GM12878 (cell line): ENCODE data around the gene POU2AF1. TPM values are rescaled to one million over a fixed set of nuclear protein-coding genes. Genes with fewer than 3 reads are reported as not detected.

ENCODE experiments used
- ATAC-seq: fragments of 200-7000 bp; cut with Tn5 transposase; 3 replicates; pipeline ENCODE4 v1.9.1; 2020; ENCODE audit warnings: mild to moderate bottlenecking, moderate library complexity
- BruUV-seq: library from RNA; stranded (reverse); fragments of 400-500 nt; replicated peaks from 2 replicates; lab custom pipeline; 2021; lab: Mats Ljungman, UMichigan
- CTCF ChIA-PET: fragments of 300-600 bp; sonication (Branson Sonifier 250); formaldehyde crosslinking; extraction: SDS; loops from one replicate; lab custom pipeline; 2021; ENCODE audit warnings: inconsistent platforms; lab: Yijun Ruan, JAX
- POLR2A ChIA-PET: fragments of 350-600 bp; formaldehyde crosslinking; extraction: SDS; loops from one replicate; lab custom pipeline; 2021; ENCODE audit warnings: inconsistent platforms; lab: Charles Lee
- RAD21 ChIA-PET: fragments of 300-600 bp; sonication (Branson Sonifier 250); formaldehyde crosslinking; loops from one replicate; lab custom pipeline; 2023; ENCODE audit warnings: antibody characterized with exemption; ENCODE audit not compliant: unreplicated experiment; lab: Charles Lee
- SMC1A ChIA-PET: fragments of 300-600 bp; sonication (Branson Sonifier 250); formaldehyde crosslinking; loops from one replicate; lab custom pipeline; 2023; ENCODE audit not compliant: unreplicated experiment, uncharacterized antibody; lab: Charles Lee
- DNase-seq: peaks from one replicate; pipeline ENCODE4 v3.0.0-alpha.2; 2011; ENCODE audit warnings: low read depth, low spot score
- FAIRE-seq: peaks from 3 replicates; lab custom pipeline; 2011; peaks lifted over from hg19 to GRCh38; lab: Jason Lieb, UNC
- H2AFZ ChIP-seq: 2 replicates; pipeline ENCODE4 v1.6.0; 2011; ENCODE audit warnings: low read depth, low read length, control low read depth; ENCODE audit not compliant: control insufficient read depth
- H3K27ac ChIP-seq: 2 replicates; pipeline ENCODE4 v1.5.1; 2011; ENCODE audit warnings: control low read depth; ENCODE audit not compliant: control insufficient read depth, insufficient read depth
- H3K27me3 ChIP-seq, 2 experiments: replicated peaks in 1 of 2; 2 replicates each; pipeline versions ENCODE4 v1.6.0 to v1.6.1; 2011; ENCODE audit warnings: low read length in 1 of 2; ENCODE audit not compliant: control insufficient read depth in 2 of 2, insufficient read depth in 2 of 2
- H3K36me3 ChIP-seq, 2 experiments: 2 replicates each; pipeline ENCODE4 v1.5.1; 2011; ENCODE audit warnings: low read length in 1 of 2; ENCODE audit not compliant: control insufficient read depth in 2 of 2, insufficient read depth in 2 of 2
- H3K4me1 ChIP-seq: 2 replicates; pipeline ENCODE4 v1.6.1; 2011; ENCODE audit warnings: mild to moderate bottlenecking, low read length, moderate library complexity, mixed read lengths; ENCODE audit not compliant: control insufficient read depth, insufficient read depth
- H3K4me2 ChIP-seq: 2 replicates; pipeline ENCODE4 v1.6.0; 2011; ENCODE audit warnings: control low read depth; ENCODE audit not compliant: control insufficient read depth, insufficient read depth
- H3K4me3 ChIP-seq: fragments of 200-600 bp; sonication (generic); 2 replicates; pipeline ENCODE4 v1.5.1; 2016
- H3K79me2 ChIP-seq: 2 replicates; pipeline ENCODE4 v1.6.0; 2011; ENCODE audit warnings: low read length; ENCODE audit not compliant: control insufficient read depth, insufficient read depth
- H3K9ac ChIP-seq: 2 replicates; pipeline ENCODE4 v1.8.0; 2011; ENCODE audit warnings: low read length, control low read depth, mixed read lengths; ENCODE audit not compliant: control insufficient read depth, insufficient read depth
- H3K9me3 ChIP-seq: replicated peaks from 3 replicates; pipeline ENCODE4 v1.5.1; 2011; ENCODE audit warnings: mild to moderate bottlenecking, low read length; ENCODE audit not compliant: control insufficient read depth, insufficient read depth
- H4K20me1 ChIP-seq: 2 replicates; pipeline ENCODE4 v1.6.0; 2011; ENCODE audit not compliant: control insufficient read depth, insufficient read depth
- ATF7 ChIP-seq: fragments of 450-650 bp; IDR thresholded peaks from 2 replicates; pipeline ENCODE4 v1.6.1; 2016; ENCODE audit warnings: low read depth, mild to moderate bottlenecking
- BHLHE40 ChIP-seq, 2 experiments: fragments of 450-650 bp in 1 of 2; IDR thresholded peaks; 2 replicates each; pipeline ENCODE4 v1.6.1; 2011 to 2017; ENCODE audit warnings: low read depth in 2 of 2, borderline replicate concordance in 1 of 2, improper control_type of control experiment in 1 of 2, low read length in 1 of 2, mild to moderate bottlenecking in 1 of 2
- DPF2 ChIP-seq: fragments of 450-650 bp; IDR thresholded peaks from 2 replicates; pipeline ENCODE4 v1.6.1; 2017; ENCODE audit warnings: mild to moderate bottlenecking
- IKZF1 ChIP-seq: fragments of 450-650 bp; conservative IDR thresholded peaks from 2 replicates; pipeline ENCODE4 v1.6.1; 2017; ENCODE audit warnings: antibody characterized with exemption, mild to moderate bottlenecking
- IKZF2 ChIP-seq, 2 experiments: fragments of 450-650 bp; IDR thresholded peaks; 2 replicates each; pipeline ENCODE4 v1.6.1; 2017; ENCODE audit warnings: mild to moderate bottlenecking in 2 of 2, moderate library complexity in 2 of 2
- MTA2 ChIP-seq: fragments of 450-650 bp; IDR thresholded peaks from 2 replicates; pipeline ENCODE4 v1.6.1; 2016; ENCODE audit warnings: low read depth, mild to moderate bottlenecking, moderate library complexity
- POLR2AphosphoS2 ChIP-seq: IDR thresholded peaks from 2 replicates; pipeline ENCODE4 v1.6.1; 2011; ENCODE audit warnings: low read depth, mild to moderate bottlenecking, low read length, improper control_type of control experiment, moderate library complexity
- POU2F2 ChIP-seq: IDR thresholded peaks from 3 replicates; pipeline ENCODE4 v1.6.1; 2011; ENCODE audit warnings: low read depth, mild to moderate bottlenecking, low read length, borderline replicate concordance
- RUNX3 ChIP-seq: IDR thresholded peaks from 2 replicates; pipeline ENCODE4 v1.6.1; 2012; ENCODE audit warnings: low read length, inconsistent platforms
- SUZ12 ChIP-seq: fragments of 200-600 bp; sonication (generic); IDR thresholded peaks from one replicate; pipeline ENCODE4 v1.6.1; 2018; ENCODE audit warnings: antibody characterized with exemption, mild to moderate bottlenecking; ENCODE audit not compliant: unreplicated experiment
- YY1 ChIP-seq: IDR thresholded peaks from 2 replicates; pipeline ENCODE4 v1.6.1; 2011; ENCODE audit warnings: low read depth, mild to moderate bottlenecking, low read length
- ZZZ3 ChIP-seq: IDR thresholded peaks from 2 replicates; pipeline ENCODE4 v1.6.1; 2011; ENCODE audit warnings: low read depth; ENCODE audit not compliant: control insufficient read depth, insufficient read length
- WGBS: methylation state at CpG from one replicate; pipeline ENCODE4 v1.1.6; 2016; ENCODE audit warnings: low lambda C conversion rate; ENCODE audit not compliant: insufficient replicate concordance, insufficient coverage; ENCODE audit errors: missing lambda C conversion rate; 5-methylcytosine and 5-hydroxymethylcytosine counted together
- in situ Hi-C: fragments of 300-500 bp; cut with MboI; formaldehyde crosslinking; loops from 9 replicates; pipeline ENCODE4 v1.14.3; 2018; ENCODE audit warnings: mixed read lengths
- intact Hi-C: fragments of 100-400 bp; cut with micrococcal nuclease; formaldehyde crosslinking; loops from one replicate; pipeline ENCODE4 v1.14.2; 2022; ENCODE audit not compliant: unreplicated experiment
- polyA plus RNA-seq, 11 experiments: library from polyadenylated mRNA; depleted of rRNA in 4 of 11; unstranded in 6 of 11; stranded (reverse) in 5 of 11; fragments of >200 nt; fragmentation: Nextera tagmentation in 4 of 11; fragmentation: Illumina TruSeq in 1 of 11; extraction: Ambion mirVana in 4 of 11; extraction: Trizol in 1 of 11; gene quantifications; 1 replicate in 1 of 11; 2 replicates in 10 of 11; pipeline versions ENCODE4 v1.2.1 to v1.2.3, GENCODE V29; 2011 to 2016; ENCODE audit warnings: inconsistent platforms in 2 of 11, missing spikeins in 2 of 11, low read depth in 1 of 11
- total RNA-seq, 4 experiments: library from RNA; depleted of rRNA in 3 of 4; stranded (reverse); fragments of >200 nt in 3 of 4; fragmentation: Illumina TruSeq in 1 of 4; extraction: Trizol in 1 of 4; gene quantifications; 2 replicates each; pipeline versions ENCODE4 v1.2.1 to v1.2.3, GENCODE V29; 2013 to 2021
- TF ChIP-seq, protein P1 (sequence below): fragments of 450-650 bp; IDR thresholded peaks from 2 replicates; pipeline ENCODE4 v1.6.1; 2016; ENCODE audit warnings: mild to moderate bottlenecking
- TF ChIP-seq, protein P2 (sequence below): IDR thresholded peaks from 2 replicates; pipeline ENCODE4 v1.6.1; 2011; ENCODE audit warnings: low read depth, low read length, improper control_type of control experiment, borderline replicate concordance
- TF ChIP-seq, protein P3 (sequence below): fragments of 450-650 bp; IDR thresholded peaks from 2 replicates; pipeline ENCODE4 v1.6.1; 2014; ENCODE audit warnings: mild to moderate bottlenecking

POU2AF1 gene
- total and polyA plus RNA-seq, 10 of the 15 experiments (the other 5 are each of a cell fraction or from before 2014, with no cell fraction given): 13.1 to 169 (median 75.5) TPM

DNA sequence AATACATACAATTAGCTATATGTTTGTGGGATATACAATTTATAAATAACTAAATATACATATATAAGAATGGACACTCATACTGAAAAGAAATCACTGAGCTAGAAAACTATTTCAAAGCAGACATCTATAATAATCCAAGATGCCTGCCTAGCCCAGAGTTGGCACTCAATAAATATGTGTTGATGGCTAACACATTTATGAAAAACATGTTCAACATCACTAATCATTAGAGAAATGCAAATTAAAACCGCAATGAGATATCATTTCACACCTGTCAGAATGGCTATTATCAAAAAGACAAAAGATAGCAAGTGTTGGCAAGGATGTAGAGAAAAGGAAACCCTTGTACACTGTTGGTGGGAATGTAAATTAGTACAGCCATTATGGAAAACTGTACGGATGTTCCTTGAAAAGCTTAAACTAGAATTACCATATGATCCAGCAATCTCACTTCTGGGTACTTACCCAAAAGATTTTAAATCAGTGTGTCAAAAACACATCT lies 29.8 kb downstream of the POU2AF1 start:
- ChIA-PET CTCF (interaction anchor here (1.0 to 2.3 kb wide), 5 partner anchors 65 to 81 kb away, joined by 3 to 10 read pairs (median 3); no protein-coding TSS in a partner anchor), RAD21 (interaction anchor here (0.7 to 4.7 kb wide), 6 partner anchors 30 to 86 kb away, joined by 3 to 20 read pairs (median 4); partner anchors contain the start of gene POU2AF1), SMC1A (interaction anchor here (1.3 to 32.6 kb wide), 5 partner anchors 15 to 68 kb away, joined by 4 to 972 read pairs (median 11); no protein-coding TSS in a partner anchor), POLR2A (interaction anchor here (0.8 to 1.3 kb wide), 3 partner anchors 18 to 71 kb away, joined by 3 read pairs; no protein-coding TSS in a partner anchor)
- Histone ChIP-seq H3K79me2 (no peaks in the 10 kb centered on the region), H3K27me3 (no peaks in the 10 kb centered on the region), H3K4me3 (no peak overlapping the region), H3K4me2 (no peak overlapping the region), H4K20me1 (no peaks in the 10 kb centered on the region), H3K27ac (no peak overlapping the region), H3K9ac (no peak overlapping the region), H3K9me3 (no peaks in the 10 kb centered on the region), H3K36me3 (peaks cover 6 to 19% of the 10 kb centered on the region in 2 experiments), H2AFZ (no peak overlapping the region), H3K4me1 (peaks cover 5% of the 10 kb centered on the region; the same call in 1 of the 2 replicates)
- BruUV-seq: no TSS peak
- 16% methylated on average over 2 of the region's 2 CpGs for WGBS
- FAIRE-seq (no peak), ATAC-seq (peak; percentile 61), DNase-seq (no peak)
- TF ChIP-seq SUZ12: no peak
- 0 out of 4 replicates have a peak, but pooled peaks of 1 of the 2 experiments have one; percentile 8 for TF ChIP-seq BHLHE40 (IDR thresholded peaks at IDR 0.05; ENCODE audit: borderline replicate concordance in 1 of 2, low read depth in 2 of 2, low read length in 1 of 2)
- peak; percentile 27; the same call in 1 of the 2 replicates for TF ChIP-seq IKZF1
- TF ChIP-seq, protein P1, sequence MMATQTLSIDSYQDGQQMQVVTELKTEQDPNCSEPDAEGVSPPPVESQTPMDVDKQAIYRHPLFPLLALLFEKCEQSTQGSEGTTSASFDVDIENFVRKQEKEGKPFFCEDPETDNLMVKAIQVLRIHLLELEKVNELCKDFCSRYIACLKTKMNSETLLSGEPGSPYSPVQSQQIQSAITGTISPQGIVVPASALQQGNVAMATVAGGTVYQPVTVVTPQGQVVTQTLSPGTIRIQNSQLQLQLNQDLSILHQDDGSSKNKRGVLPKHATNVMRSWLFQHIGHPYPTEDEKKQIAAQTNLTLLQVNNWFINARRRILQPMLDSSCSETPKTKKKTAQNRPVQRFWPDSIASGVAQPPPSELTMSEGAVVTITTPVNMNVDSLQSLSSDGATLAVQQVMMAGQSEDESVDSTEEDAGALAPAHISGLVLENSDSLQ: peak; percentile 57
- TF ChIP-seq MTA2: peak; percentile 69; the same call in 1 of the 2 replicates
- TF ChIP-seq POLR2AphosphoS2: peak; percentile 74; the same call in 1 of the 2 replicates
- TF ChIP-seq IKZF2 (IDR thresholded peaks at IDR 0.05): peak in 1 of 2 experiments; percentile 38; a peak in 1 of 4 replicates
- peak; percentile 16; the same call in 1 of the 2 replicates for TF ChIP-seq RUNX3
- TF ChIP-seq DPF2: peak; percentile 40; the same call in 1 of the 2 replicates
- TF ChIP-seq POU2F2: 0 out of 3 replicates have a peak, but pooled peaks have one; percentile 5
- no peak for TF ChIP-seq YY1
- TF ChIP-seq, protein P2, sequence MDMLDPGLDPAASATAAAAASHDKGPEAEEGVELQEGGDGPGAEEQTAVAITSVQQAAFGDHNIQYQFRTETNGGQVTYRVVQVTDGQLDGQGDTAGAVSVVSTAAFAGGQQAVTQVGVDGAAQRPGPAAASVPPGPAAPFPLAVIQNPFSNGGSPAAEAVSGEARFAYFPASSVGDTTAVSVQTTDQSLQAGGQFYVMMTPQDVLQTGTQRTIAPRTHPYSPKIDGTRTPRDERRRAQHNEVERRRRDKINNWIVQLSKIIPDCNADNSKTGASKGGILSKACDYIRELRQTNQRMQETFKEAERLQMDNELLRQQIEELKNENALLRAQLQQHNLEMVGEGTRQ: no peak
- TF ChIP-seq ATF7: 0 out of 2 replicates have a peak, but pooled peaks have one; percentile 40
- TF ChIP-seq ZZZ3: no peak
- TF ChIP-seq, protein P3, sequence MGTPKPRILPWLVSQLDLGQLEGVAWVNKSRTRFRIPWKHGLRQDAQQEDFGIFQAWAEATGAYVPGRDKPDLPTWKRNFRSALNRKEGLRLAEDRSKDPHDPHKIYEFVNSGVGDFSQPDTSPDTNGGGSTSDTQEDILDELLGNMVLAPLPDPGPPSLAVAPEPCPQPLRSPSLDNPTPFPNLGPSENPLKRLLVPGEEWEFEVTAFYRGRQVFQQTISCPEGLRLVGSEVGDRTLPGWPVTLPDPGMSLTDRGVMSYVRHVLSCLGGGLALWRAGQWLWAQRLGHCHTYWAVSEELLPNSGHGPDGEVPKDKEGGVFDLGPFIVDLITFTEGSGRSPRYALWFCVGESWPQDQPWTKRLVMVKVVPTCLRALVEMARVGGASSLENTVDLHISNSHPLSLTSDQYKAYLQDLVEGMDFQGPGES: no peak
- in situ Hi-C loops (no loop called here), intact Hi-C loops (loop anchor here (5.0 kb wide), 1 partner anchor 67 kb away; no protein-coding TSS in a partner anchor)
